Measurements from ENCODE around the gene TREX2.

TREX2 gene

GRCh38 chrX:153445856-153446635 lies at the start of gene TREX2:
Gene TREX2, minus strand, starts transcription at chrX:153446056. Its CDS starts 626 bp downstream, at chrX:153445430.
- no peak for FAIRE-seq

GRCh38 chrX:153495362-153495751 lies 49.5 kb upstream of the TREX2 start:
- no peak for FAIRE-seq

DNA sequence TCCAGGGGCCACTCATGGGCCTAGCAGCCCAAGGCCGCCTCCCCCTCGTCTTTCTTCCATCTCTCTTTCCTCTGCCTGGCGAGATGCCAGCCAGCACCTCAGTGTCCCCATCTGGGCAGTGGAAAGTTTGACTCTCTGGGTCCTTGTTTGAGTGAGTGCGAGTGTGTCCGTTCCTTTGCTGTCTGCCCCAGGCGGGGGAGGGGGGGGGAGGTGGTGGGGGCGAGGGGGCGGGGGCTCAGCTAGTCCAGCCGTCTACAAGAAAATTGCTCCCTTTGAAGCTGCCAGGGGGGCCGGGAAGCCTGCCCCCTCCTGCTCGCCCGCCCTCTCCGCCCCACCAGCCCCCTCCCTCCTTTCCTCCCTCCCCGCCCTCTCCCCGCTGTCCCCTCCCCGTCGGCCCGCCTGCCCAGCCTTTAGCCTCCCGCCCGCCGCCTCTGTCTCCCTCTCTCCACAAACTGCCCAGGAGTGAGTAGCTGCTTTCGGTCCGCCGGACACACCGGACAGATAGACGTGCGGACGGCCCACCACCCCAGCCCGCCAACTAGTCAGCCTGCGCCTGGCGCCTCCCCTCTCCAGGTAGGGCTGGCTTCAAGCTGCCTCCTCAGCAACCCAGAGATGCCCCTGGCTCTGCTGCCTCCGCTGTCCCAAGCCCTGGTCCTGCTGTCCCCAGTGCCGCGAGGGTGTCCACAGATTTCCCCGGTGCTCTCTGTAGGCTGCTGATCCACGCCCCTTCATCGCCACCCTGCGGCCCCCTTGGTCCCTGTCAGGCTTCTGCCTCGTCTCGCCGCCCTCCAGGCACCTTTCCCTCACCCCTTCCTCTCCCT lies 48.9 kb upstream of the TREX2 start, which contains the start of gene BGN:
Gene BGN, plus strand, starts transcription at position 440 of the 821 bp plus-strand sequence. CDS start 9,652 bp downstream, outside the sequence.
- FAIRE-seq: no peak

GRCh38 chrX:153494061-153494460 lies 48.2 kb upstream of the TREX2 start:
- FAIRE-seq: no peak

DNA sequence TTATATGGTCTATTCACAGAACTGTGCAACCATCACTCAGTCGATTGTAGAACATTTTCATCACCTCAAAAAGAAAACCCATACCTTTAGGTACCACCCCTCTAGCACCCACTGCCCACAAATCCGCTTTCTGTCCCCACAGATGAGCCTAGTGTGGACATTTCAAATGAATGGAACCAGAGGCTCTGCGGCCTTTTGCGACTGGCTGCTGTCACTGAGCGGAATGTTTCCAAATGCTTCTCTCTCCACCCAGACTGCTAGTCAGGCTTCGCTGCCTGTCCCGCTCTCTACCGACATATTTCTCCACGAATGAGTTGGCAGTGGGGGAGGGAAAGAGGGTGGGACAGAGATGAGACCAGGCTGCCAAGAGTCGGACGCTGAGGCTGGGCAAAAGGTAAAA lies 47.2 kb upstream of the TREX2 start:
- FAIRE-seq: no peak

DNA sequence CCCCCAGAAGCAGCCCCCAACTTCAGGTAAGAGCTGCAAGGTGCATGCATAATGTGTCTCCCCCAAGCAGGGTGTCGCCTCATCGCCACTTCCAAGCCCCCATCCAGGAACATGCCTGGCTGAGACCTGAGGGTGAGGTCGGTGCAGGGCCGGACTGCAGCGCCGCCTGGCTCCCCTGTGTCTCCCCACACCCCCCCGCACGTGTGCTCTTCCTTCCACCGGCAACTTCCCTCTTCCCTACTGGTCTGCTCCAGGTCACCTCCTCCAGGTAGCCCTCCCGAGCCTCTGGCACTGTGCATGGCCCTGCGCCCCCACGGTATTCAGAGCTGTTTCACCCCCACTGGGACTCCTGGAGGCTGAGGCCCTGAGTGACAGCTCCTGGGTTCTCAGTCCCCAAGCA lies 46.7 kb upstream of the TREX2 start:
- no peak for FAIRE-seq

DNA sequence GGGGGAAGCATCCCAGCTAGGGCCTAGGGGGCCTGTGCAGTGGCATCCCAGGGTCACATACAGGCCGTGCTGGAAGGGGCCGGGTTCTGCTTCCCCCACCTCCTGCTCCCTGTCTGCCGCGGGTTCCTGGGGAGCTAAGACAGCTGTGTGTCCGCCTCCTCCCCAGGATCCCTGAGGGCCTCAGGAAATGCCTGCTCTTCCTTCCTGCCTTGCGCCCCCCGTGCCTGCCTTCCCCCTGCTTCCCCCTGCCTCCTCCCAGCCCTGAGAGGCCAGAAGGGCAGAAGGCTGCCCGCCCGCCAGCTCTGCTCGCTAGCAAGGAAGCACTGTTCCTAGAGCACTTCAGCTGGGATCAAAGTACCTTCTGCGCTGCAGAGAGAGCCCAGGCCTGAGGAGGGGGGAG lies 46.1 kb upstream of the TREX2 start:
- FAIRE-seq: no peak

GRCh38 chrX:153491351-153491914 lies 45.6 kb upstream of the TREX2 start:
- no peak for FAIRE-seq

DNA sequence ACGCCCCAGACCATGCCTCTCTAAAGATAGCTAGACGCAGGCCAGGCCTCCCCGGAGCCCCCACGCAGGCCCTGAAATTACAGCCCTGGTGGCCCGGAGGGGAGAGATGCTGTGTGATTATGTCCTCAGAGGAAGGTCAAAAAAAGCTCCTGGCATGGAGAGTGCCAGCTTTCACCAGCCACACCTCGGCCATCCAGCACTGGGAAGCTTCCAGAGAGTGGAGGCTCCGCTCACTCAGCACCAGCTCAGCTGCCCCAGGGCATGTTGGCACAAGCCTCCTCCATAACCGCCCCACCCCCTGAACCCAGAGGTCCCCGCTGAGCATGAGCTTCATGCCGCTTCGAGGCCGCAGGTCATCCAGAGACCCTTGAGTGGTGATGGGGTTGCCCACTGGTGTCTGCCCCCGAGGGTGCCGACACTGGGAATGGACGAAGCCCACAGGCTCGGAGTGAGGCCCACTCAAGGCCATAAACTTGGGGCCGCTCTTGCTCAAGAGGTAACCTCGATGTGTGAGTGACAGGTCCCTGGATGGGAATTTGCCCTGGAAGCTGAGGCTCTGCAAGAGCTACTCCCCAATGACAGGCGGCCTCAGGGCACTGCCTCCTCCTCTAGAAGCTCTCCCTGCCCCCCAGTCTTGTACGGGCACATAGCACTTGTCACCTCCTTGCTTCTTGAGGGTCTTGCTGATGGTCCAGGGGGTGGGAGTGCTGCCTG lies 44.5 kb upstream of the TREX2 start:
- no peak for FAIRE-seq

GRCh38 chrX:153488231-153488914 lies 42.5 kb upstream of the TREX2 start:
- no peak for FAIRE-seq

- FAIRE-seq: no peak
Observed at GRCh38 chrX:153487590-153488071, 41.8 kb upstream of the TREX2 start.

DNA sequence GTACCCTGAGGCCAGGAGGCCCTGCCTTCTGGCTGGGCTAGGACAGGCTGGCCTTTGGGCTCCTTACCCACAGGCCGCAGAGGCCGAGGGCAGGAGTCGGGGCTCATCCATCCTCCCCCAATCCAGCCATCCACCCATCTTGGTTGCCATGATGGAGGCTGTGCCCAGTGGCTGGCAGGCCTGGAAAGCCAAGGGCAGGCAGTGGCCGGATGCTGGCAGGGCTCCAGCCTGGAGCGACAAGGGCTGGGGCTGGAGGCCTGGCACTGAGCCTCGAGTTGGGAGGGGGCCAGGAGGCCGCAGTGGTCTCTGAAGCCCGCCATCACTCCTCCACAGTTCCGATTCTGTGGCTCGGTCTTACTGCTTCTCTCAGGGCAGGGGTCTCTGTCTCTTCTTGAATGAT lies 40.3 kb upstream of the TREX2 start:
- no peak for FAIRE-seq

- no peak for FAIRE-seq
Observed at GRCh38 chrX:153485396-153486080, 39.7 kb upstream of the TREX2 start.

DNA sequence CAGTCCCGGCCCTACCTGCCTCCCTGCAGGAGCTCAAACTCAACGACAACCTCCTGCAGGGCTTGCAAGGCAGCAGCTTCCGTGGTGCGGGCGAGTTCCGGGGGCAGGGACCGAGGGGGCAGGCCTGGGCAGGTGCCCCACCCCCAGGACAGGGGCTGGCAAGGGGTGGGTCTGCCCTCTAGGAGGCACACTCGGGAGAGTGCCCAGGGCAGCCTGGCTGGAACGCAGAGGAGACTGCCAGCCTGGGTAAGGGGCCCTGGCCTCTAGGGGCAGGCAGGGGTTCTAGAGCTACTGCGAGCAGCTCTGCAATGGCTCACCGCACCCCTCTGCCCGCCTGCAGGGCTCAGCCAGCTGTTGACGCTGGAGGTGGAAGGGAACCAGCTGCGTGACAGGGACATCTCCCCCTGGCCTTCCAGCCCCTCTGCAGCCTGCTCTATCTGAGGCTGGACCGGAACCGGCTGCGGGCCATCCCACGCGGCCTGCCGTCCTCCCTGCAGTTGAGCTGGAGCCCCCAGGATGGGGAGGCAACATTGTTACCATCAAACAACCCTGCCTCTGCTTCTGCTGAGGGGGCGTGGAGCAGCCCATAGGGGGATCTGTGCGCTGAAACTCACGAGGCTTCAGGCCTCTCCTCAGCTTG lies 36.6 kb upstream of the TREX2 start:
- FAIRE-seq: no peak

DNA sequence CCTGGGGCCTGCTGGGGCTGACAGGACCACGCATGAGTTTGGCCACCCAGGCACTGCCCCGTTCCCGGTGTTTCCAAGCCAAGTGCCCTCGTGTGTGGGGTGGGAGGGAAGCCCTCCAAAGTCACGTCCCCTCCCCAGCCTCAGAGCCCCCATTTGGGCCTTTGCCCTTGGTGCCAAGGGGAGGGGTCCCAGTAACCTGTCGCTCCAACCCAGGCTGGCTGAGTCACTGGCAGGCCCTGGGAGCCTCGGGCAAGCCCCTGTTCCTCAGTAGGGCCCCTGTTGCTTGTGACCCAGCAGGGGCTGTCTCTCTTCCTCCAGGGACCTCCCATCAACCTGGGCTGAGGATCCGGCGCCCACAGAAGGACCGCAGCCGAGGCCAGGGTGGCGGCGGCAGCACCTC lies 35.2 kb upstream of the TREX2 start:
- no peak for FAIRE-seq

GRCh38 chrX:153478746-153479145 lies 32.9 kb upstream of the TREX2 start:
- FAIRE-seq: no peak

DNA sequence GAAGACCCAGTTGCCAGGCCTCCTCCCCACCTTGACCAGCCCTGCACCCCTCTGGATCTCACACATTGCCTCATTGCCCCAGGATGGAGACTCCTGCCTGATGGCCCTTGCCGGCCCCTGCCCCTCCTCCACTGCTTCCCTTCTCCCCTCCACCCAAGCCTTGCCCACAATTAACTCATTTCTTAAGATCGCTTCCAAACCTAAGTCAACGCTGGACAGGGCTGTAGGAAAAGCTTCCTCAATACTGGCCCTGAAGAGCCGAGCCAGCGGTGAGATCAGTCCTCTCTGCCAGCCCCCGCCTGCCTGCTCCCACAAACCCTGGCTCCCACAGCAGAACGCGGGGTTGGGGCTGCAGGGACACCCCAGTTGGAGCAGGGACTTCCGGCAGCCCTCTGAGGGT lies 32.0 kb upstream of the TREX2 start:
- FAIRE-seq: no peak

DNA sequence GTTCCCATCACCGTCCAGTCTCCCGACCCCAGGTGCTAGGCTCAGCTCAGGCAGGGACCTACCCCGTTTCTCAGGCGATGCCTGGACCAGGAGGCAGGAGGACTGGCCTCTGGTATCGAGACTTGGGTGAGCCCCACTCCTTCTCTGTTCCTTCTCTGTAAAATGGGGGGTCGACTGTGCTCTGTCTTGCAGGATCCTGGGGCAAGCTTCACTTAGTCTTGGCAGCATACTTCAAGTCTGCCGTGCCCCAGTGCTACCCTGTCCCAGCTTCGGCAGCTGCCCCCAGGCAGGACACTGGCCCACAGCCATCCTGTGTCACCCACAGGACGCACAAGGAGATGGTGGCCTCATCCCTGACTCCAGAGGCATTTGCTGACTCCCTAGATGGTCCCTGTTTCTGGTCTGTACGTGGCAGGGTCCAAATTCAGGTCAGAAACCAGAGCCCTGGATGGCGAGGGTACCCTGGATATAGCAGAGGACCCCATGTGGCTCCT lies 31.6 kb upstream of the TREX2 start:
- no peak for FAIRE-seq

GRCh38 chrX:153476666-153477363 lies 31.0 kb upstream of the TREX2 start:
- FAIRE-seq: no peak

GRCh38 chrX:153475751-153476281 lies 30.0 kb upstream of the TREX2 start:
- FAIRE-seq: no peak
